SK-N-SH (cell line): ENCODE data around the gene MID1. TPM values are rescaled to one million over a fixed set of nuclear protein-coding genes. Genes with fewer than 3 reads are reported as not detected.

ENCODE experiments used
- CTCF ChIA-PET: fragments of 300-600, 350-600 bp; formaldehyde crosslinking; extraction: SDS; loops from one replicate; lab custom pipeline; 2021; lab: Yijun Ruan, JAX
- POLR2A ChIA-PET: fragments of 350-600 bp; sonication (Branson Sonifier 250); formaldehyde crosslinking; extraction: SDS; loops from one replicate; lab custom pipeline; 2020; ENCODE audit warnings: antibody characterized with exemption, inconsistent platforms; lab: Yijun Ruan, JAX
- DNase-seq: peaks from one replicate; pipeline ENCODE4 v3.0.0; 2012
- H2AFZ ChIP-seq: fragments of 200-600 bp; sonication (generic); 2 replicates; pipeline ENCODE4 v1.8.1; 2016; ENCODE audit warnings: antibody characterized with exemption, mild to moderate bottlenecking, low read depth
- H3F3A ChIP-seq: fragments of 200-600 bp; sonication (generic); replicated peaks from 2 replicates; pipeline ENCODE3; 2016; ENCODE audit warnings: antibody characterized with exemption, mild to moderate bottlenecking; ENCODE audit not compliant: insufficient read depth
- H3K27ac ChIP-seq, 2 experiments: fragments of 200-500 bp in 1 of 2; fragments of 200-600 bp in 1 of 2; sonication (Bioruptor generic) in 1 of 2; sonication (generic), shearing (Covaris generic) in 1 of 2; 2 replicates each; pipeline versions ENCODE4 v1.5.1 to v1.6.1; 2014 to 2016; ENCODE audit warnings: low read depth in 2 of 2, inconsistent platforms in 1 of 2, low read length in 1 of 2, mild to moderate bottlenecking in 1 of 2, mixed read lengths in 1 of 2
- H3K27me3 ChIP-seq: fragments of 200-600 bp; sonication (generic), shearing (Covaris generic); 2 replicates; pipeline ENCODE4 v1.6.1; 2016; ENCODE audit warnings: mixed run types; ENCODE audit not compliant: insufficient read depth
- H3K36me3 ChIP-seq, 2 experiments: fragments of 200-500 bp in 1 of 2; fragments of 200-600 bp in 1 of 2; sonication (Bioruptor generic) in 1 of 2; sonication (generic) in 1 of 2; replicated peaks in 1 of 2; 2 replicates each; pipeline versions ENCODE3 to v1.5.1; 2014 to 2016; ENCODE audit warnings: low read length in 1 of 2, mild to moderate bottlenecking in 1 of 2; ENCODE audit not compliant: insufficient read depth in 2 of 2, control insufficient read depth in 1 of 2
- H3K4me1 ChIP-seq, 2 experiments: fragments of 200-500 bp in 1 of 2; fragments of 200-600 bp in 1 of 2; sonication (Bioruptor generic) in 1 of 2; sonication (generic), shearing (Covaris generic) in 1 of 2; 2 replicates each; pipeline versions ENCODE4 v1.5.1 to v1.6.1; 2014 to 2016; ENCODE audit warnings: low read depth in 1 of 2, low read length in 1 of 2, mixed run types in 1 of 2; ENCODE audit not compliant: insufficient read depth in 2 of 2, control insufficient read depth in 1 of 2
- H3K4me2 ChIP-seq: fragments of 200-600 bp; sonication (generic), shearing (Covaris generic); 2 replicates; pipeline ENCODE4 v1.6.1; 2017; ENCODE audit warnings: mixed run types
- H3K4me3 ChIP-seq, 2 experiments: fragments of 200-500 bp in 1 of 2; fragments of 200-600 bp in 1 of 2; sonication (Bioruptor generic) in 1 of 2; sonication (generic), shearing (Covaris generic) in 1 of 2; 2 replicates each; pipeline versions ENCODE4 v1.5.1 to v1.8.1; 2014 to 2016; ENCODE audit warnings: low read depth in 2 of 2, inconsistent platforms in 1 of 2, low read length in 1 of 2, mild to moderate bottlenecking in 1 of 2, mixed read lengths in 1 of 2, moderate library complexity in 1 of 2
- H3K79me2 ChIP-seq: fragments of 200-600 bp; sonication (generic); 2 replicates; pipeline ENCODE4 v1.8.1; 2017; ENCODE audit warnings: mild to moderate bottlenecking; ENCODE audit not compliant: insufficient read depth
- H3K9ac ChIP-seq: fragments of 200-600 bp; sonication (generic); 2 replicates; pipeline ENCODE4 v1.6.1; 2017; ENCODE audit warnings: mixed run types
- H3K9me2 ChIP-seq: fragments of 200-600 bp; sonication (generic); 2 replicates; pipeline ENCODE4 v1.6.1; 2017; ENCODE audit warnings: mixed run types
- H3K9me3 ChIP-seq: fragments of 200-600 bp; sonication (generic); 2 replicates; pipeline ENCODE4 v1.6.1; 2017; ENCODE audit warnings: mixed run types, mild to moderate bottlenecking, moderate library complexity
- H4K20me1 ChIP-seq: fragments of 200-600 bp; sonication (generic); 2 replicates; pipeline ENCODE4 v1.6.1; 2017; ENCODE audit warnings: mild to moderate bottlenecking, mixed run types; ENCODE audit not compliant: insufficient read depth
- CHD2 ChIP-seq: fragments of 150-350 bp; IDR thresholded peaks from 2 replicates; pipeline ENCODE4 v1.6.1; 2018; ENCODE audit warnings: low read length; ENCODE audit not compliant: partially characterized antibody
- CTCF ChIP-seq: fragments of 200-600 bp; sonication (generic); IDR thresholded peaks from 2 replicates; pipeline ENCODE4 v1.6.1; 2017; ENCODE audit warnings: antibody characterized with exemption, mild to moderate bottlenecking, moderate library complexity
- ELF1 ChIP-seq: IDR thresholded peaks from 2 replicates; pipeline ENCODE4 v1.4.0; 2012
- EP300 ChIP-seq, 2 experiments: IDR thresholded peaks; 2 replicates each; pipeline versions ENCODE4 v1.4.0 to v1.6.1; 2012; ENCODE audit warnings: borderline replicate concordance in 1 of 2, low read depth in 1 of 2, low read length in 1 of 2
- EZH2phosphoT487 ChIP-seq: fragments of 200-600 bp; sonication (generic); IDR thresholded peaks from 2 replicates; pipeline ENCODE4 v1.6.1; 2017; ENCODE audit warnings: low read depth, mixed run types, mild to moderate bottlenecking, antibody characterized with exemption, moderate library complexity, borderline replicate concordance
- IRF3 ChIP-seq: fragments of 150-350 bp; IDR thresholded peaks from 2 replicates; pipeline ENCODE4 v1.6.1; 2016; ENCODE audit warnings: mild to moderate bottlenecking, low read depth, low read length
- JUND ChIP-seq: IDR thresholded peaks from 2 replicates; pipeline ENCODE4 v1.4.0; 2012
- MAX ChIP-seq: IDR thresholded peaks from 2 replicates; pipeline ENCODE4 v1.4.0; 2012; ENCODE audit warnings: low read depth
- NFIC ChIP-seq: IDR thresholded peaks from 2 replicates; pipeline ENCODE4 v1.4.0; 2012; ENCODE audit warnings: borderline replicate concordance
- PBX3 ChIP-seq: IDR thresholded peaks from 2 replicates; pipeline ENCODE4; 2012
- POLR2AphosphoS5 ChIP-seq: IDR thresholded peaks from 2 replicates; pipeline ENCODE4 v1.6.1; 2012; ENCODE audit warnings: low read depth, low read length
- RXRA ChIP-seq: IDR thresholded peaks from 2 replicates; pipeline ENCODE4 v1.4.0; 2012; ENCODE audit warnings: low read depth, mild to moderate bottlenecking, borderline replicate concordance
- SIN3A ChIP-seq: IDR thresholded peaks from 2 replicates; pipeline ENCODE4 v1.6.1; 2012; ENCODE audit warnings: low read depth, mild to moderate bottlenecking, low read length, moderate library complexity, borderline replicate concordance
- TAF1 ChIP-seq: IDR thresholded peaks from 2 replicates; pipeline ENCODE4 v1.6.1; 2012; ENCODE audit warnings: low read depth, mild to moderate bottlenecking, low read length, moderate library complexity, borderline replicate concordance
- TCF12 ChIP-seq: IDR thresholded peaks from 2 replicates; pipeline ENCODE4 v1.4.0; 2012
- TEAD4 ChIP-seq: IDR thresholded peaks from 2 replicates; pipeline ENCODE4 v1.4.0; 2012; ENCODE audit warnings: mild to moderate bottlenecking, borderline replicate concordance; ENCODE audit not compliant: insufficient read depth
- USF2 ChIP-seq: fragments of 150-350 bp; IDR thresholded peaks from 2 replicates; pipeline ENCODE4 v1.6.1; 2017; ENCODE audit warnings: antibody characterized with exemption, low read length, low read depth, borderline replicate concordance
- YY1 ChIP-seq: IDR thresholded peaks from 2 replicates; pipeline ENCODE4 v1.4.0; 2012; ENCODE audit warnings: low read depth, mild to moderate bottlenecking
- WGBS: methylation state at CpG from one replicate; pipeline ENCODE4 v1.1.6; 2017; ENCODE audit warnings: low lambda C conversion rate; 5-methylcytosine and 5-hydroxymethylcytosine counted together
- polyA plus RNA-seq, 3 experiments: library from polyadenylated mRNA; depleted of rRNA; stranded (reverse); fragments of >200 nt; gene quantifications; 2 replicates each; pipeline ENCODE4 v1.2.3, GENCODE V29; 2012

The MID1 gene
- polyA plus RNA-seq, 1 of the 3 experiments (the other 2 are of a cell fraction), result 10.4 TPM

- Histone ChIP-seq H3K4me2 (no peak overlapping the region), H3F3A (peaks cover 5% of the 10 kb centered on the region), H3K4me3 (no peak overlapping the region), H3K9me2 (no peaks in the 10 kb centered on the region), H3K79me2 (no peaks in the 10 kb centered on the region), H3K27ac (peak overlapping the region in 1 of 2 experiments; percentile 45; a peak in 2 of 4 replicates), H4K20me1 (no peaks in the 10 kb centered on the region), H3K4me1 (no peaks in the 10 kb centered on the region; a peak in 1 of 4 replicates), H2AFZ (no peak overlapping the region), H3K36me3 (no peaks in the 10 kb centered on the region), H3K27me3 (no peaks in the 10 kb centered on the region), H3K9ac (no peak overlapping the region), H3K9me3 (no peaks in the 10 kb centered on the region)
- TF ChIP-seq CTCF (no peak), SIN3A (no peak), EZH2phosphoT487 (no peak), TCF12 (peak; percentile 75), RXRA (no peak; the same call in 1 of the 2 replicates), PBX3 (peak; percentile 86), NFIC (peak; percentile 83), TAF1 (no peak), POLR2AphosphoS5 (no peak), JUND (peak; percentile 41), ELF1 (no peak; the same call in 1 of the 2 replicates), USF2 (no peak), IRF3 (no peak), TEAD4 (no peak), CHD2 (no peak), MAX (no peak), EP300 (IDR thresholded peaks at IDR 0.05; ENCODE audit: borderline replicate concordance in 1 of 2, low read depth in 1 of 2, low read length in 1 of 2) (peak; percentile 29 to 57; a peak in 3 of 4 replicates), YY1 (no peak)
- peak; percentile 17 for DNase-seq
- POLR2A ChIA-PET, result no interaction called here
- CTCF ChIA-PET, result interaction anchor here (1.3 kb wide), 1 partner anchor 37 kb away, joined by 3 read pairs; no protein-coding TSS in a partner anchor
- WGBS, result 9% methylated on average over 1 of the region's 1 CpG
Measured at GRCh38 chrX:10512258-10512657, 108.1 kb downstream of the MID1 start.
